Measurements from ENCODE around the gene DLG5. TPM values are rescaled to one million over a fixed set of nuclear protein-coding genes. Genes with fewer than 3 reads are reported as not detected.

The DLG5 gene
- total and polyA plus RNA-seq, 9 of the 15 experiments (the other 6 are each of a cell fraction or from before 2014, with no cell fraction given) = 1.4 to 26.8 (median 11.2) TPM

DNA sequence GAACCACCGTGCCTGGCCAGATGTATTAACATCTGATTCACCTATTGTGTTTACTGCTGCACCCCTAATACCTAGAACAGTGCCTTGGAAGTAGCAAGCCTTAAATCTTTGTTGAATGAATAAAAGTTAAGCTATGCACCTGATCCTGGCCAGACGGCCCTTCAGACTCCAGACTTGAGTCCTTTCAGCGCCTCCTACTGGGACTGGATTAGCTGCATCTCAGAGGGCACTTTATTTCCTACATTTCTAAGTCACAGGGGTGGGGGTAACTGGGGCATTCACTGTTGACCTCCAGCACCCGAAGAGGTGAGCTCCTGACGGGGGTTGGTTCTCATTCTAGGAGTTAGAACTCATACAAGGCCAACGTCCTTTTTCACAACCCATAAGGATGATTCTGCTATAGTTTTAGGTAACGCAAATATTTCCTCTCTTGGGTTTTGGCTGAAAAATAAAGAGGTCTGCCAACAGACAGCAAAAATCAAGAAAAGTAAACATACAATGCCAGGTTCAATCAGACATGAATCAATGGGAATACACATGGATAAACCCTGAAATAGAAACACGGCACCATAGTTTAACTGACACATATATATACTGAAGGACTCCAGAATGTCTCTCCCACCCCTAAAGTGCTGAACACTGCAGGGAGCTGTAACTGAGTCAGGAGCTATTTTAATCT, 48.0 kb upstream of the DLG5 start (continued):
- TF ChIP-seq RAD51 (IDR thresholded peaks at IDR 0.05; ENCODE audit: borderline replicate concordance, low read depth) (no peak), ZNF143 (CRISPR knock-in tag; IDR thresholded peaks at IDR 0.05) (no peak), RCOR1 (IDR thresholded peaks at IDR 0.05; ENCODE audit: borderline replicate concordance in 1 of 2, low read depth in 2 of 2, low read length in 2 of 2) (peak in 1 of 2 experiments; percentile 27; a peak in 1 of 4 replicates), TFAM (CRISPR knock-in tag; conservative IDR thresholded peaks at IDR 0.05) (no peak), ZNF444 (CRISPR knock-in tag; IDR thresholded peaks at IDR 0.05) (no peak), RBM15 (IDR thresholded peaks at IDR 0.05; ENCODE audit: insufficient read depth, low read length) (no peak), NR2C1 (IDR thresholded peaks at IDR 0.05) (no peak), NR2C1 (tag; IDR thresholded peaks at IDR 0.05) (no peak), U2AF2 (optimal IDR thresholded peaks at IDR 0.05; ENCODE audit: low read depth, low read length) (no peak), RAD21 (CRISPR knock-in tag; conservative IDR thresholded peaks at IDR 0.05 in 1 of 2, IDR thresholded peaks at IDR 0.05 in 1 of 2) (peak; percentile 84 to 92), NFRKB (IDR thresholded peaks at IDR 0.05; ENCODE audit: low read depth) (no peak), ATF7 (IDR thresholded peaks at IDR 0.05) (no peak), LEF1 (IDR thresholded peaks at IDR 0.05) (no peak), NFATC3 (IDR thresholded peaks at IDR 0.05) (no peak), LCOR (CRISPR knock-in tag; IDR thresholded peaks at IDR 0.05) (no peak)
- TF ChIP-seq, protein P1, sequence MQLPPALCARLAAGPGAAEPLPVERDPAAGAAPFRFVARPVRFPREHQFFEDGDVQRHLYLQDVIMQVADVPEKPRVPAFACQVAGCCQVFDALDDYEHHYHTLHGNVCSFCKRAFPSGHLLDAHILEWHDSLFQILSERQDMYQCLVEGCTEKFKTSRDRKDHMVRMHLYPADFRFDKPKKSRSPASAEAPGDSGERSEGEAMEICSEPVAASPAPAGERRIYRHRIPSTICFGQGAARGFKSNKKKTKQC (CRISPR knock-in tag; IDR thresholded peaks at IDR 0.05) = no peak
- TF ChIP-seq, protein P2, sequence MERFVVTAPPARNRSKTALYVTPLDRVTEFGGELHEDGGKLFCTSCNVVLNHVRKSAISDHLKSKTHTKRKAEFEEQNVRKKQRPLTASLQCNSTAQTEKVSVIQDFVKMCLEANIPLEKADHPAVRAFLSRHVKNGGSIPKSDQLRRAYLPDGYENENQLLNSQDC (CRISPR knock-in tag; IDR thresholded peaks at IDR 0.05) = no peak
- TF ChIP-seq, protein P3, sequence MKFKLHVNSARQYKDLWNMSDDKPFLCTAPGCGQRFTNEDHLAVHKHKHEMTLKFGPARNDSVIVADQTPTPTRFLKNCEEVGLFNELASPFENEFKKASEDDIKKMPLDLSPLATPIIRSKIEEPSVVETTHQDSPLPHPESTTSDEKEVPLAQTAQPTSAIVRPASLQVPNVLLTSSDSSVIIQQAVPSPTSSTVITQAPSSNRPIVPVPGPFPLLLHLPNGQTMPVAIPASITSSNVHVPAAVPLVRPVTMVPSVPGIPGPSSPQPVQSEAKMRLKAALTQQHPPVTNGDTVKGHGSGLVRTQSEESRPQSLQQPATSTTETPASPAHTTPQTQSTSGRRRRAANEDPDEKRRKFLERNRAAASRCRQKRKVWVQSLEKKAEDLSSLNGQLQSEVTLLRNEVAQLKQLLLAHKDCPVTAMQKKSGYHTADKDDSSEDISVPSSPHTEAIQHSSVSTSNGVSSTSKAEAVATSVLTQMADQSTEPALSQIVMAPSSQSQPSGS (CRISPR knock-in tag; IDR thresholded peaks at IDR 0.05) = no peak
- TF ChIP-seq, protein P4, sequence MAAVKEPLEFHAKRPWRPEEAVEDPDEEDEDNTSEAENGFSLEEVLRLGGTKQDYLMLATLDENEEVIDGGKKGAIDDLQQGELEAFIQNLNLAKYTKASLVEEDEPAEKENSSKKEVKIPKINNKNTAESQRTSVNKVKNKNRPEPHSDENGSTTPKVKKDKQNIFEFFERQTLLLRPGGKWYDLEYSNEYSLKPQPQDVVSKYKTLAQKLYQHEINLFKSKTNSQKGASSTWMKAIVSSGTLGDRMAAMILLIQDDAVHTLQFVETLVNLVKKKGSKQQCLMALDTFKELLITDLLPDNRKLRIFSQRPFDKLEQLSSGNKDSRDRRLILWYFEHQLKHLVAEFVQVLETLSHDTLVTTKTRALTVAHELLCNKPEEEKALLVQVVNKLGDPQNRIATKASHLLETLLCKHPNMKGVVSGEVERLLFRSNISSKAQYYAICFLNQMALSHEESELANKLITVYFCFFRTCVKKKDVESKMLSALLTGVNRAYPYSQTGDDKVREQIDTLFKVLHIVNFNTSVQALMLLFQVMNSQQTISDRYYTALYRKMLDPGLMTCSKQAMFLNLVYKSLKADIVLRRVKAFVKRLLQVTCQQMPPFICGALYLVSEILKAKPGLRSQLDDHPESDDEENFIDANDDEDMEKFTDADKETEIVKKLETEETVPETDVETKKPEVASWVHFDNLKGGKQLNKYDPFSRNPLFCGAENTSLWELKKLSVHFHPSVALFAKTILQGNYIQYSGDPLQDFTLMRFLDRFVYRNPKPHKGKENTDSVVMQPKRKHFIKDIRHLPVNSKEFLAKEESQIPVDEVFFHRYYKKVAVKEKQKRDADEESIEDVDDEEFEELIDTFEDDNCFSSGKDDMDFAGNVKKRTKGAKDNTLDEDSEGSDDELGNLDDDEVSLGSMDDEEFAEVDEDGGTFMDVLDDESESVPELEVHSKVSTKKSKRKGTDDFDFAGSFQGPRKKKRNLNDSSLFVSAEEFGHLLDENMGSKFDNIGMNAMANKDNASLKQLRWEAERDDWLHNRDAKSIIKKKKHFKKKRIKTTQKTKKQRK (IDR thresholded peaks at IDR 0.05; ENCODE audit: borderline replicate concordance, low read depth, low read length) = no peak
- TF ChIP-seq, protein P5, sequence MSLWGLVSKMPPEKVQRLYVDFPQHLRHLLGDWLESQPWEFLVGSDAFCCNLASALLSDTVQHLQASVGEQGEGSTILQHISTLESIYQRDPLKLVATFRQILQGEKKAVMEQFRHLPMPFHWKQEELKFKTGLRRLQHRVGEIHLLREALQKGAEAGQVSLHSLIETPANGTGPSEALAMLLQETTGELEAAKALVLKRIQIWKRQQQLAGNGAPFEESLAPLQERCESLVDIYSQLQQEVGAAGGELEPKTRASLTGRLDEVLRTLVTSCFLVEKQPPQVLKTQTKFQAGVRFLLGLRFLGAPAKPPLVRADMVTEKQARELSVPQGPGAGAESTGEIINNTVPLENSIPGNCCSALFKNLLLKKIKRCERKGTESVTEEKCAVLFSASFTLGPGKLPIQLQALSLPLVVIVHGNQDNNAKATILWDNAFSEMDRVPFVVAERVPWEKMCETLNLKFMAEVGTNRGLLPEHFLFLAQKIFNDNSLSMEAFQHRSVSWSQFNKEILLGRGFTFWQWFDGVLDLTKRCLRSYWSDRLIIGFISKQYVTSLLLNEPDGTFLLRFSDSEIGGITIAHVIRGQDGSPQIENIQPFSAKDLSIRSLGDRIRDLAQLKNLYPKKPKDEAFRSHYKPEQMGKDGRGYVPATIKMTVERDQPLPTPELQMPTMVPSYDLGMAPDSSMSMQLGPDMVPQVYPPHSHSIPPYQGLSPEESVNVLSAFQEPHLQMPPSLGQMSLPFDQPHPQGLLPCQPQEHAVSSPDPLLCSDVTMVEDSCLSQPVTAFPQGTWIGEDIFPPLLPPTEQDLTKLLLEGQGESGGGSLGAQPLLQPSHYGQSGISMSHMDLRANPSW (CRISPR knock-in tag; IDR thresholded peaks at IDR 0.05) = peak; percentile 54; the same call in 1 of the 2 replicates
